GM19324 (cell line): ENCODE measurements around the gene BACH1.
A peak's percentile ranks its signal among the peaks of the same experiment; 100 is the strongest.

Experiments
- ATAC-seq: cut with Tn5 transposase; IDR thresholded peaks from one replicate; pipeline ENCODE4 v1.9.1; 2021; ENCODE audit warnings: mild to moderate bottlenecking, moderate library complexity; ENCODE audit not compliant: unreplicated experiment, low FRiP score

Gene BACH1

DNA sequence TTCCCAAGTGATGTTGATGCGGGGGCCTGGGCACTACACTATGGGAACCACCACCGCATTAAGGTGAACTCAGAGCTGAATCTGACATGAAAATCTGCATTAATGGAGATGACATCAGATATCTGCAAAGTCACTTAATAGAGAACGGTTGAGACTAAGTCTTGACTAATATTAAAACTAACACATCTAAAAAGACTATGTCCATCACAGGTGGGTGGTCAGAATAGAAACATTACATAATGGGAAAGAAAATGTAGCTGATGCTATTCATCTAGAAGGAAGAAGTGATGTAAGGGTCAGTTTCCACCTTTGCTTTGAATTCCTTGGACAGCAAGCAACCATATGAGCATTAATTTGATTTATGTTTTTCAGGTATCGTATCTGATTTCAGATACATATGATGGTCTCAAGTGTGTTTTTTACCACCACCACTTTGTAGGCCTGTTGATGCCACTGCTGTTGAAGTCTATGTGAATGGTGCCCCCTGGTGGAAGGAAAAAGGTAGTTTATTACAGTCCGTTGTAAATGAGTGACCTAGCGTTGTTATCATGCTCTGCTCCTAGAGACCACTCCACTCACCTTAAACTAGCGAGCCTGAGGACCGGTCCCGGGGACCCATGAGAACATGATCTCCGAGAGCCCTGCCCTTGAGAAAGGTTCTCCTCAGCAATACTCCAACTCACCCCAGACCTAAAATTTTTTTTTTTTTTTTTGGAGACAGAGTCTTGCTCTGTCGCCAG is 73.5 kb downstream of the BACH1 start:
- peak; percentile 71 for ATAC-seq

GRCh38 chr21:29374481-29374880 is 75.8 kb downstream of the BACH1 start:
- no peak for ATAC-seq

DNA sequence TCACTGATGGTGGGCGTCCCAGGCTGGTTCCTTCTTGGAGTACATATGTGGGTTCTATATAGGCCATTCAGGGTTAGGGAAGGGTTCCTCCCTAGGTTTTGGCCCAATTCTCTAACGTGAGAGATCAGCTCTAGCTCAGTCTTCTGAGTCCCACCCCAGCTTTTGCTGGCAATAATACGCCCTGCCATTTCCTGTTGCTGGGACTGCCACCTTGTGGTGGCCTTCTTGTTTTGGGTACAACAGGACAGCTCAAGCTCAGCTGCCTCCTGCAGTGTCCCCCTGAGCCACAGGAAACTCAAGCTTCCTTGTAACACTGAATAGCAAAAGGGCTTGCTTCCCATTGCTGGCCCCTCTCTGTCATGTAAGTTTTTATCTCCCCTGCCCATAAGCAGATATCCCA is 77.8 kb downstream of the BACH1 start:
- peak; percentile 45 for ATAC-seq

DNA sequence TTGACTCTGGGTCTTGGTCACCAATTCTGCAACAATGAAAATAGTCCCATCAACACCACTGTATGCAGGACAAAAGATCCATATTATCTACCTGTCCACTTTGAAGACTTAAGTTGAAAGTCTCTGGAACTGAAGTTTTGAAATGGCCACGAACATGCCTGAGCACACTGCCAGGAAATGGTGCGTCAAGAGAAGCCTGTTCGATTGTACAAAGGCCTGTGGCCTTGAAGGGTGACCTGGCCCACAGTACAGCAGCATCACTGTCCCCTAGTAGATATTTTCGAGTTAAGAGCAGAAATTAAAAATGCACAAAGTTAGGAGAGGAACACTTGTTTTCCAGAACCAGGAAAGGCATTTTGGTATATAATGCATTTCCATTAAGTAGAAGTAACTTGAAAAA is 78.5 kb downstream of the BACH1 start:
- ATAC-seq = no peak

- no peak for ATAC-seq
Measured at GRCh38 chr21:29378832-29379231, 80.1 kb downstream of the BACH1 start.

- no peak for ATAC-seq
Measured at GRCh38 chr21:29379517-29380054, 80.9 kb downstream of the BACH1 start.

GRCh38 chr21:29382030-29382654 is 83.4 kb downstream of the BACH1 start:
- no peak for ATAC-seq

DNA sequence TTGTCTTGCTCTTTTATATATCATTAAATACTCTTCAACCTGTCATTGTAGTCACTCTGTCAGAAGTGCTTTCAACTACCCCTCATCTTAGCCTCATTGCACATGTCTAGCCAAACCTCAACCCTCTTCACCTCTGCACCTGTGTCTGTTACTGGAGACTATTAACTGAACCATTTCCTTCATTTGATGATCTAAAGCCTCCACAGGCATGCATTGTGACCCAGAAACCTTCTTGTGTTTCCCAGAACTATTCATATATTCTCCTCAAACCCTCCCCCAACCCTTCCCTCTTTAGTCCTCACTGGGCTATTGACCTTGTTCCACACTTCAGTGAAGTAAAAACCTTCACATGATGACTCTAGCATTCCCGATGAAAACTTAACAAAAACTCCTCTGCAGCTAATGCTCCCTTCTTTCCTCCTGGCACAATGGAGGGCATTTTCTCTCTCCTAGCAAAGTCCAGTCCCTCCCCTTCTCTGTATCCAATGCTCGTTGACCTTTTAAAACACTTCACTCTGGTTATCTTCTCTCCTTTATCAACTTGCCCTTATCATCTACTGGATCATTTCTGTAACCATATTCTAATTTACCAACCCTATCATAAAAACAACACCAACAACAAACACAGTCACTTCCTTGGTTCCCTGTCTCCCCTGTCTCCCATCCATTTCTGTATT is 86.1 kb downstream of the BACH1 start:
- no peak for ATAC-seq

GRCh38 chr21:29385934-29386520 is 87.3 kb downstream of the BACH1 start:
- ATAC-seq = no peak

DNA sequence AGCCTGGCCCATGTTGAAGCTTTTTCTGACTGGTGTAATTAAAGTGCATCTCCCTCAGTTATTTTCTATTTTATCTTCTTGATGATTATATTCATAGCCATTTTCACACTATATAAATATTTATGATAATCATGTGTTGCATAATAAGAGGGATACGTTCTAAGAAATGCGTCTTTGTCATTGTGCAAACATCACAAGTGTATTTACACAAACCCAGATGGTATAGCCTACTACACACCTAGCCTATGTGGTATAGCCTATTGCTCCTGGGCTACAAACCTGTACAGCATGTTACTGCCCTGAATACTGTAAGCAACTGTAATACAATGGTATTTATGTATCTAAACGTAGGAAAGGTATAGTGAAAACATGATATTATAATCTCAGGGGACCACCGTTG is 88.1 kb downstream of the BACH1 start:
- no peak for ATAC-seq

- no peak for ATAC-seq
Measured at GRCh38 chr21:29387598-29387997, 88.9 kb downstream of the BACH1 start.

DNA sequence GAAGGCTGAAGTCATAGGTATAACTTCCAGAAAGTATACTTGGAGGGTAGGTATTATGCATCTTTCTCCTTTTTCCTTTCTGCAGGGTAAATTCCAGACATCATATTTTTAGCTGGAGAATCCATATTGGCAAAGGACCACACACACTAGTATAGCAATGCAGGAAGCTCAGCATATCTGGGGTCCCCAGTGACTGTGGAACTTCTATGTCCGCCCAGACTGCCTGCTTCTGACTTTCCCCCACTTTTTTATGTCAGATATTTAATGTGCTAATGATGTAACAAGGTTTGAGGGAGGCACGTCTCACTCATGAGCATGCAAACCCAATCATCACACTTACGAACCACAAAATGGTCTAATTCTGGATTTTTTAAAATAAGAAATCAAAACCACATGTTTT is 90.4 kb downstream of the BACH1 start:
- ATAC-seq = no peak

- ATAC-seq = no peak
Measured at GRCh38 chr21:29390778-29391177, 92.1 kb downstream of the BACH1 start.

- no peak for ATAC-seq
Measured at GRCh38 chr21:29394051-29394450, 95.3 kb downstream of the BACH1 start.
